ENCODE measurements around the gene ZNF460. TPM values are rescaled to one million over a fixed set of nuclear protein-coding genes. Genes with fewer than 3 reads are reported as not detected.

Gene ZNF460
- total RNA-seq, 1 experiment from 2014 or later = 65.9 TPM

GRCh38 chr19:57290970-57291369, 10.7 kb downstream of the ZNF460 start:
- no CpG with 5 or more reads among the region's 11 CpGs for WGBS (ENCODE audit: extremely low coverage, insufficient read length, low lambda C conversion rate)
- Histone ChIP-seq H3K18ac (ENCODE audit: insufficient read length, low read depth, low read length) (no peak overlapping the region), H3K4me2 (ENCODE audit: insufficient read depth, insufficient read length, low read length) (no peak overlapping the region), H3K23ac (ENCODE audit: insufficient read length, low read depth, low read length) (no peak overlapping the region), H3K27ac (ENCODE audit: insufficient read length, low read depth, low read length) (no peak overlapping the region), H3K23me2 (ENCODE audit: insufficient read length, low read depth, low read length, poor library complexity, severe bottlenecking) (no peaks in the 10 kb centered on the region), H3T11ph (ENCODE audit: low read length) (no peak overlapping the region), H2AK5ac (ENCODE audit: insufficient read length, low read length) (no peak overlapping the region), H2BK5ac (ENCODE audit: insufficient read length, low read length) (no peak overlapping the region), H3K56ac (ENCODE audit: insufficient read length, low read depth, low read length) (no peak overlapping the region), H3K79me2 (ENCODE audit: insufficient read depth, low read length) (peaks cover 8% of the 10 kb centered on the region), H3K9ac (ENCODE audit: extremely low read depth, insufficient read length, low read length) (no peak overlapping the region), H4K8ac (replicated peaks; ENCODE audit: insufficient read length, low read depth, low read length) (no peak overlapping the region), H2AFZ (ENCODE audit: low read length) (no peak overlapping the region), H3K9me3 (ENCODE audit: control insufficient read depth, low read depth, low read length) (no peaks in the 10 kb centered on the region), H2BK20ac (ENCODE audit: low read depth, low read length, poor library complexity, severe bottlenecking) (no peak overlapping the region), H4K91ac (ENCODE audit: insufficient read length, low read depth, low read length) (no peak overlapping the region), H2BK12ac (ENCODE audit: insufficient read length, low read depth, low read length) (no peak overlapping the region), H3K27me3 (ENCODE audit: insufficient read depth, low read length) (no peaks in the 10 kb centered on the region), H3K79me1 (ENCODE audit: insufficient read depth, low read depth, low read length, poor library complexity, severe bottlenecking) (peaks cover 9% of the 10 kb centered on the region), H4K5ac (ENCODE audit: insufficient read length, low read depth, low read length) (no peak overlapping the region), H4K20me1 (ENCODE audit: control insufficient read depth, insufficient read depth, insufficient read length) (no peaks in the 10 kb centered on the region), H2BK15ac (ENCODE audit: low read depth, low read length) (no peak overlapping the region), H2BK120ac (ENCODE audit: low read depth, low read length, poor library complexity, severe bottlenecking) (no peak overlapping the region), H3K14ac (ENCODE audit: insufficient read depth, low read length) (no peak overlapping the region), H3K4me1 (ENCODE audit: insufficient read depth, low read length) (no peaks in the 10 kb centered on the region), H3K4ac (ENCODE audit: low read depth, low read length) (no peak overlapping the region)
- peaks cover 84 to 93% (median 91%) of the 10 kb centered on the region in 3 experiments for H3K36me3 Mint-ChIP-seq (ENCODE audit: insufficient read depth in 1 of 3, low read depth in 3 of 3)
- no peak for TF ChIP-seq CTCF (conservative IDR thresholded peaks at IDR 0.05)
- DNase-seq = no peak
- peaks cover 0 to 13% of the 10 kb centered on the region in 2 experiments; a peak in 3 of 5 replicates for H3K9me3 Mint-ChIP-seq
- H3K27ac Mint-ChIP-seq = no peak overlapping the region
- no peaks in the 10 kb centered on the region for H3K4me1 Mint-ChIP-seq
- no peak overlapping the region for H3K4me3 Mint-ChIP-seq
- H3K27me3 Mint-ChIP-seq (ENCODE audit: low read depth) = no peaks in the 10 kb centered on the region
